ENCODE results near the gene FRS2.

Gene FRS2

DNA sequence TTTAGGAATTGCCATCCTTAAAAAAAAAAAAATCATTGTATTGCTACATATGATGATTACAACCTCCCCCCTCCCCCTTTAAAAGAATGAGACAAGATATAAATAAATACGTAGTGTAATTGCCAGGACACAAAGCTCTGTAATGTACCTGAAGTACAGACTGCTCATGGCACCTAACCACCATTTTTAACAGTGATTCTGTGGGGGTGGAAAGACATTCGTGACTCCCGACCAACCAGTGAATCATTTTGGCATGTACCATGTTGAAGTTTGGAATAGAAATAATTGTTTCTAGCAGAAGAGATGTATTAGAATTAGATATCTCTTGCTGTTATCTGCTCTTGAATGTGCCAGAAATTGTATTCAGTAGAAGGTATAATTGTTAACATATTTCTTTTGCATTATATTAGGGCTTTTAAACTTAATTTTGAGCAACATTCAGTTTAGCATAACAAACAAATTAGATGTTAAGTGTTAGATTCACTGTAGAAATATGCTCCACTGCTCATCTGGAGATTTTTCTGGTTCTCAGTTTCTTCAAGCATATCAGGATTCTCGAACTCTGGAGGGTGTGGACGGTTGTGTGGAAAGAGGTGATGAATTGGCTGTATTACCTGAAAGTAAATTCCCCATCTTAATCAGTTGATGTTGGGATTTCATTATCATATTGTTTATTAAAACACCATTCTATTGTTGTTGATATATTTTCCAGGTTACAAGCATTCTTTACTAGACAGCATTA, 31.1 kb downstream of the FRS2 start:
- no peak for DNase-seq (ENCODE audit: low read depth, low spot score)

DNA sequence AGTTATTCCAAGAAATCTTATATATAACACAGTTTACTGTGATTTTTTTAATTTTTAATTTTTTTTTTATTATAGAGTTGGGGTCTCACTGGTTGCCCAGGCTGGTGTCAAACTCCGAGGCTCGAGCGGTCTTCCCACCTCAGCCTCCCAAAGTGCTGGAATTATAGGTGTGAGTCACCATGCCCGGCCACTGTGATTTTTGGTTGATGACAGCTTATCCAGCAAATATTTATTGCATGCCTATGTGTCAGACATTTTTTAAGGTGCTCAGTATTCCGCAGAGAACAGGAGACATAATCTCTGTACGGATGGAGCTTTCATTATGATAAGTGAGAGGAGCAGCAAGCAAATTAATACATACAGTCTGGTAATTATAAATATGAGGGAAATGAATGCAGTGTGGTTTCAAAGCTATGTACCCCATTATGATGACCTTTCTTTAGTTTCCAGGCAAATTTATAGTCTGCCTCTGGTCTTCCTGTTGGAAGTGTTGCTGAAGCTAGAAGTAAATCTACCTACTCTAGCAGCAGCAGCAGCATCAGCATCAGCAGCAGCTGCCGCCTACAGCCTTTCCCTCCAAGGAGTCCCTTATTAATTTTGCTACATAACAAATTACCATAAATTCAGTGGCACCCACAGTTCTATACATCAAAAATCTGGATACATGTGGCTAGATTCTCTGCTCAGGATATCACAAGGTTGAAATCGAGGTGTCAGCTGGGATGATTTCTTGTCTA, 32.3 kb downstream of the FRS2 start:
- DNase-seq (ENCODE audit: low read depth, low spot score) = no peak

DNA sequence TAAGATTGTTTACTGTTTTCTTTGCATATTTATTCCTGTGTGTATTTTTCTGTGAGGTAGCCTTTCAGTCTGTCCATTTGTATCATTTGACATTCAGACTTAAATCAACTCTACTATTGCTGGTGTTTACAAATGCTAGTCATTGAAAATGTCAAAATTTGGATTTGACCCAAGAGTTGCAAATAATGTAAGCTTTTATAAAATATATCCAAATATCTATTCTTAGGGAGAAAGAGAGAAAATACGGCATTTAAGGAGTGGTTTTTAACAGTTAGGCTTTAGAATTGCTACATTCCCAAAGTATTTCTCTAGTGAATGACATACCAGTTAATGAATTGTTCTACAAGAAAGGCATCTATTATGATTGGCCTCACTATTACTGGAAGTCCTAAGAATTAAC, 37.9 kb downstream of the FRS2 start:
- DNase-seq (ENCODE audit: low read depth, low spot score) = no peak

DNA sequence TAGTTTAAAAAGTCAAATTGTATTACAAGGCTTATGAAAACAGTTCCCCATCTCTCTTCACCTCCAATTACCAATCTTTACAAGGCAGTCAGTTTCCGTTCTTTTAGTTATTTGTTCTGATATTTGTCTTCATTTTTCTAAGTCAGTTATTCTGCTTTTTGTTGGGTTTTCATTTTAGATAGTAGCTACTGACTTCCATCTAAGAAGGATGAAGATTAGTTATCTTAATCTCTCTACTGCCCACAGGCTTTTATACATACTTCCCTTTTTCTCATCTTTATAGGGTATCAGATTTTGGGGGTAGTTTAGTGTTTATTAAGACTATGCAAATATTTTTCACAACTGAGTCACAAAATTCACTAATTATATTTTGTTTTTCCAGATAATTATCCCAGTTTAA, 38.4 kb downstream of the FRS2 start:
- no peak for DNase-seq (ENCODE audit: low read depth, low spot score)

DNA sequence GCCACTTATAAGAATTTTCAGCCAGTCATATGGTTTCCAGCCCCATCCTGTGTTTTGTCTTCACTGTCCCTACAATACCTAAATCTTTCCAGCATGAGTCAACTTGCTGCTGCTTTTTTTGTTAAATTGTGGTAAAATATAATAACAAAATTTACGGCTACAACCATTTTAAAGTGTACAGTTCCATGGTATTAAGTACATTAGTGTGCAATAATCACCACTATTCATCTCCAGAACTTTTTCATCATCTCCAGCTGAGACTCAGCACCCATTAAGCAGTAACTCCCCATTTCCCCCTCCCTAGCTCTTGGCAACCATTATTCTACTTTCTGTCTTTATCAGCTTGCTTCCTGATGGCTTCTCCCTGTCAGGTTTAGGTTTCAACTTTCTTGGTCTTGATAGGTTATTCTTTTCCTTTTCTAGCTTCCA, 39.1 kb downstream of the FRS2 start:
- DNase-seq (ENCODE audit: low read depth, low spot score) = no peak

DNA sequence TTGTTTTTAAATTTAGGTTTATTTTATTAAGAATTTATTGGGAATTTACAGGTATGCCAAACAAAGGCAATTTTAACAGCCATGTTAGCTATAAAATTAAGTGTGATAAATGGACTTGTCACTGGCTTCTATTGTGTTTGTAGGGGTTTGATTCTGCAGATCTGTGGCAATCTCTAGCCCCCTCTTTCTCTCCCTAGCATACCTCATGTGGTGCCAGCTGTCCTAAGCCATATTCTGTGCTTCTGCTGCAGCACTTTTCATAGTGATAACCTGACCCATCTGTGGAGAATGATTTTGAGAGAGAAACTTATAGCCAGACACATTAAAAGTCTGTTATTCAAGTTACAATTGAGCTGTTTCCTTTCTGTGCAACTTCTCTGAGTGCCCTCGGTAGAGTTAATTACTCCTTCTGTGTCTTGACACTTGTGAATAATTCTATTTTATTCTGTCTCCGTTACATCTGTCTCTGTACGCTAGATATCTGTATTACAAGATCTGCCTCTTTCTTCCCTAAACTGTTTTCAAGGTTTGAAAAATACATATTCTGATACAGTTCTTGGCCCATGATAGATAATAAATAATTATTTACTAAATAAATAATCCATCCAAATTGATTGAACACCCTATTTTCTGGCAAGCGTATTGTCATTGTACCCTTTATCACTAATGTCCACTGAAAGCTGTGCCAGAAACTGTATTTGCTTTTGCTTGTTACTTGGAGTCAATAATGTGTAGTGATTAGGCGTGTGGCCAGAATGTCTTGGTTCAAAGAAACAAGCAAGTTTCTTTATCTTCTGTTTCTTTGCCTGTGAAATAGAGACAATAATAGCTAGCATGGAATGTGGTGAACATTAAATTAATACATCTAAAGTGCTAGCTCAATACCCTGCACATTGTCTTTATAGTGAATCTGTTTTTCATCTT, 40.0 kb downstream of the FRS2 start:
- no peak for DNase-seq (ENCODE audit: low read depth, low spot score)

DNA sequence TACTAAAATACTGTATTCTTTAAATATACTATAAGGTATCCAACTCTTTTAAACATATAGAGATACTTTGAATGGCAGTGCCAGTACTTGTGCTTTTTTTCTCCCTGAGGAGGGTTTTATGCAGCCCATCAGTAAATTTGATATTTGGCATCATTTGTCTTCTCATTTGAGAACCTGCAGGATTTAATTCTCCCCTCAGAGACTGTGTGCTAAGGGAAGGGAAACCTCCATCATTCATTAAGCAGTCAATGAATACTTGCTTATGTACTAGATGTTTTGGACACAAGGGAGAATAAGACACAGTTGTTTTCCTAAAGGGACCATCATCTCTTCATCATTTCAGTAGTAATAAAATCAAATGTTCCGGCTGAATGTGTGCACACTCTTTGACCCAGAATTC, 40.8 kb downstream of the FRS2 start:
- no peak for DNase-seq (ENCODE audit: low read depth, low spot score)

DNA sequence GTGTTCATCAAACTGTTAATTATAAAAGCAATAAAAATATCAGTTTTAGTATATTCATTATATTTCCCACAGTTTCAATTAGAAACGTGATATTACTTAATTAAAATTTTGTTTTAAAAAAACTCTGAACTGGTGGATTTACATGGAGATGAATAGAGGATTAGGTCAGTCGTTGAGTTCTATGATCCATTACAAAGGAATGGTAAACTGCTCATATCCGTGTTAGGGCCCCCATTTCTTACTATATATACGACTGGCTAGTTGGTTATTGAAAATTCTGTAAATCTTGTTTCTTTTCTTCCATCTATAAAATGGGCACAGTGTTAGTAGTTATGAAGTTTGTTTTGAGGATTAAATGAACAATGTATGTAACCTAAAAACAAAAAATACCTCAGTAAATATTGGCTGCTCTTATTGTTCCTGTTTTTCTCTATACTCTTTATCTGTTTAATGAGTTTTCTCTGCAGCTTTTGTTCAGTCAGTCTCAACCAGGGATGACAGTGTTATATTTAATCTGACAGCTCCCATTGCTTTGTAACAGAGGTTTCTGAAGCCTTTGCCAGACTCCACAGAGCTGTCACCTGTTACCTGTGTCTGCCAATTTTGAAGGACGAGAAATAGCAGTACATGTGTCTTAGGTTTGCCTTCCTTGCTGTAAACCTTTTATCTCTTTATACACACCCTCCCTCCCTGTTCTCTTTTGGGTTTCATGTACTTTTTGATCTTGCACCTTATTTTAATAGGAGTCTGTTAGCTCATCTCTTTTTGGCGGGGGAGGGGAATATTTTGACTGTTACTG, 41.5 kb downstream of the FRS2 start:
- DNase-seq (ENCODE audit: low read depth, low spot score) = no peak

DNA sequence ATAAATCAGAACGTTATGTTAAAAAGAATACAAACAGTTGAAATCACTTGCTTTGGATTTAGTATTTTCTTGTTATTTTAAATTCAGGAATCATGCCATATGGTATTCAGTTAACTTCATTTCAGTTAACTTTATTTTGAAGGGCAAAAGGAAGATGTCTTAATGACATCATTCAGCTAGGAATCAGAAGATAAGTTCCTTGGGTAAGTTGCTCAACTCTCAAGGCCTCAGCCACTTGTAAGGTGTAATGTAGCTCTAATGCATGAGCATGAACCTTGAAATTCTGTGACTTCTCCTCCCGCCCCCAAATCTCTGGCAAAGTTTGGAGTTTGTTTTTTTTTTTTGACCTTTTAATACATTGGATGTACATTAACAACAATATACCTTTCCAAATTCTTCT, 42.6 kb downstream of the FRS2 start:
- DNase-seq (ENCODE audit: low read depth, low spot score) = no peak

DNA sequence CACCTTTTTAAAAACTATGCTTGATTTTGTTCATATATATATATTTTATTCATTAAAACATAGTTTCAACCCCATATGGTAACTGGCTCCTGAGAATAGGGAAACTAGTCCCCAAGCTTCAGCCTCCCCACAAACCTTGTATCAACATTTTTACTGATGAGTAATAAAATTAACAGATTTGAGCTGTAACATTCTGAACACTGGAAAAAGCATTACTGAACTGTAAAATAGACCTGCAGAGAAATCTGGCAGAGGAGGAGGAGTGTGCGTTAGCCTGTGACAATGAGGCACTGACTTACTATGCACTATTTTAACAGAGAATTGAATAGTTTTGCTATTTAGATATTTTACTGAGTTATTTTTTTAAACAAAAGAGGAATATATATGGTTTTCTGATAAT, 43.1 kb downstream of the FRS2 start:
- DNase-seq (ENCODE audit: low read depth, low spot score) = no peak

DNA sequence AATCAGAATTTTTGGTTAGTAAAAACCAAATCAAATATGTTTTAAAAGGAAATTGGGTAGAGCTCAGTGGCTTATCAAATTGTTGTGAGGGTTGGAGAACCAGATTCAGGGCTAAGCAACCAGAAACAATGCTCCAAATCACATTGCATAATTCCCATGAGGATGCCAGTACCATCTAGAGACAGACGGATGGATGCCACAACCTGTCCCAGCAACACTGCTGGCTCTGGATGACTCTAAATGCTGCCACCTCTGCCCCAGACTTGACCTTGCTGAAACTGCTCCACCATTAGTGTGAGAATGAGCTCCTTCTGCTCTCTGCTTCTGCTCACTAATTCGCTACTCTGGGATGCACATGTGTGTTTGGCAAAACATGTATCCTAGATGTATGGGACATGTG, 43.9 kb downstream of the FRS2 start:
- no peak for DNase-seq (ENCODE audit: low read depth, low spot score)

DNA sequence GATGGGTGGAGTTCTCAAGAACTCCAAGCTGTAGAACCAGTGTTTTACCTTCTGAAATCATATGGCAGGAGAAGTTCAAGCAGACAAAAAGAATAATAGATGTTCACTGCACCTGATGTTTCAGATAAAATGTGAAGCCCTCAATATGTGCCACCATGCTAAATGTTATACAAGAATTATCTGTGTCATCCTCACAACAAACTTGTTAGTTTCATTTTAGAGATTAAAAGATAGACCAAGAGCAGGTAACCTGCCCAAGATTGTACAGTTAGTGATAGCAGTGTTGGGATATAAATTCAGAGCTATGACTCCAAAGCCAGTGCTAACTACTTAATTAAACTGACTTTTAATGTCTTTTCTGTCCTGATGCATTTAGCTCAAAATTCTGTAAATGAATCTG, 44.7 kb downstream of the FRS2 start:
- DNase-seq (ENCODE audit: low read depth, low spot score) = no peak

DNA sequence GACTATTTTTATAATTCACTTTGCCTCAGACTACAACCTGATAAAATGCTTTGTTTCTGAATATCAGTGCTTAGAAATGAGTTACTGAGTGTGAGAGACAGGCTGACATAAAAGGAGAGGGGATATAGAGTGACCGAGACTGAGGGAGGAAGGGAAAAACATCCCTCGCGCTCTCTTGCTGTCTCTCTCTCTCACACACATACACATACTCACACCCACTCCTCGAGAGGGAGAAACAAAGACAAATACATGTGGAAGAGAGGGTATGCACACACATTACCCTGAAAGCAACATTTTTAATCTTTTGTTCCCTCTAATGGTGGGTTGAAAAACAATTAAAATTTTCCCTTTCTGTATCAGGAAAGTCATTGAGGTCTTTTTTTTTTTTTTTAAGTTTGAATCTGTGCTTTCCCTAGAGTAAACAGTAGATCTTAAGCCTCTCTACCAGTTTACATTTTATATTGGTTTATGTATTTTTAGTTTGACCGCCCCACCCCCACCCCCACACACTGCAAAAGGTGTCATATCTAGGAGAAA, 45.3 kb downstream of the FRS2 start:
- no peak for DNase-seq (ENCODE audit: low read depth, low spot score)

DNA sequence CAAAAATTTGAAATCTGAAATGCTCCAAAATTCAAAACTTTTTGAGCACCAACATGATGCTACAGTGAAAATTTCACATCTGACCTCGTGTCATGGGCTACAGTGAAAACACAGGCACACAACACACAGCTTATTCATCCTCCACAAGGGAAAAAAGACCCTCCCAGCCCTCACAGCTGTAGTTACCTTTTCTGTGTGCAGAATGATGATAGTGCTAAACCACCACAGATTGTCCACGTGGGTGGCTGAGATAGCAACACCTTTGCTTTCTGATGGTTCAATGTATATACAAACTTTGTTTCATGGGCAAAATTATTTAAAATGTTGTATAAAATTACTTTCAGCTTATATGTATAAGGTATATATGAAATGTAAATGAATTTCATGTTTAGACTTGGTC, 46.8 kb downstream of the FRS2 start:
- no peak for DNase-seq (ENCODE audit: low read depth, low spot score)

DNA sequence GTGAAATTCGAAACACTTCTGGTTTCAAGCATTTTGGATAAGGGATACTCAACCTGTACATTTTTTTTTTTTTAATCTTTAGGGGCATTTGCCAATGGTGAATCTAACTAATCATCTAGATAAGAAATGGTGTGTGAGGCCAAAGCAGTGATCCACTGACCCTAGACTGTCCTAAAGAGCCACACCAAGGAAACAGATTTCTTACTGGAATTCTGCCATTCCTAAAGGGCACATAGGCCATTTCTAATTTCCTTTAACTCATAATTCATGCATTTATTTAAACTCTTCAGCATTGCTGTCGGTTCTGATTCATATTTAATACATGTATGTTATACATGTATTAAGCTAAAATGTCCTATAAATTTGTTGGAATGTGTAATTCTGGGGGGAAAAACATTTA, 47.2 kb downstream of the FRS2 start:
- DNase-seq (ENCODE audit: low read depth, low spot score) = no peak

DNA sequence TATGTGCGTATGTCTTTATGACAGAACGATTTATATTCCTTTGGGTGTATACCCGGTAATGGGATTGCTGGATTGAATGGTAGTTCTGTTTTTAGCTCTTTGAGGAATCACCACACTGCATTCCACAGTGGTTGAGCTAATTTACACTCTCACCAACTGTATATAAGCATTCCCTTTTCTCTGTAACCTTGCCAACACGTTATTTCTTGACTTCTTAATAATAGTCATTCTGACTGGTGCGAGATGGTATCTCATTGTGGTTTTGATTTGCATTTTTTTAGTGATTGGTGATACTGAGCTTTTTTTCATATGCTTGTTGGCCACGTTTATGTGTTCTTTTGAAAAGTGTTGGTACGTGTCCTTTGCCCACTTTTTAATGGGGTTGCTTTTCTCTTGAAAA, 49.7 kb downstream of the FRS2 start:
- no peak for DNase-seq (ENCODE audit: low read depth, low spot score)

DNA sequence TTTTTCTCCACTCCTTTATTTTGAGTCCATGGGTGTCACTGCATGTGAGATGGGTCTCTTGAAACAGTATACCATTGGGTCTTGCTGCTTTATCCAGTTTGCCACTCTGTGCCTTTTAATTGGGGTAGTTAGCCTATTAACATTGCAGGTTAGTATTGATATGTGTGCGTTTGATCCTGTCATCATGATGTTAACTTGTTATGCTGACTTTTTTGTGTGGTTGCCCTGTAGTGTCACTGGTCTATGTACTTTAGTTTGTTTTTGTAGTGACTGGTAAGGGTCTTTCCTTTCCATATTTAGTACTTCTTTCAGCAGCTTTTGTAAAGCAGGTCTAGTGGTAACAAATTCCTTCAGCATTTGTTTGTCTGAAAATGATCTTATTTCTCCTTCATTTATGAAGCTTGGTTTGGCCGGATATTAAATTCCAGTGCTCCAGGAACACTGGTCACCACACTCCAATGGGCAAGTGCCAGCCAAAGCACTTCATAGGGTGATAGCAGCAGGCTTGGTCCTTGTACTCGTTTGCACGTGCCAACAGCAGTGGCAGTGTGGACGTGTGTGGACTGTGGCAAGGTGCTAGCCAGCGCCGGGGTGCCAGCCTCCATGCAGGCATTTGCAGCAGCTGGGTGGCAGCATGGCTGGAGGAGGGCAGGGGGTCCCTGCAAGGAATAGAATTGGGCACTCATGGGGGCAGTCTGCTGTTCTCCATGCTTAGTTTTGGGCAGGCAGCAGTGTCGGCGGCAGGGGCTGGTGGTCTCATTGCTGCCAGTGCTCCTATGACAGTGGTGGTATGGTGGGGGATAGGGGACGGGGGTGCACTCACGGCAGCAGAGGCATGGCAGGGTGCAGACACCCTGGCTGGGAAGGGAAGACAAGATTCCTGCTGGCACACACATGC, 53.5 kb downstream of the FRS2 start:
- no peak for DNase-seq (ENCODE audit: low read depth, low spot score)

DNA sequence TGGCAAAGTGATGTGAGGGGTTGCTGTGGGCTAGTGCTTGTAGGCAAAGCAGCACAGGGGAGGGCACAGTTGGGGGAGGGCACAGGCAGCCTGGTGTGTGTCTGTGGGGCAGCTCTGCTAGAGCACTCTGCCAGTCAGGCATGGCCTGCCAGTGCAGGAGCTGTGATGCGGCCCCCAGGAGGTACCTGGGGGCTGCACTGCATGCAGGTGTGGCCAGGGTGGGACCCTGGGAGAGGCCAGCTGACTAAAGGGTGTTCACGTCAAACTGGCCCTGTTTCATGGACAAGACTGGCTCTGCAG, 54.1 kb downstream of the FRS2 start:
- no peak for DNase-seq (ENCODE audit: low read depth, low spot score)

DNA sequence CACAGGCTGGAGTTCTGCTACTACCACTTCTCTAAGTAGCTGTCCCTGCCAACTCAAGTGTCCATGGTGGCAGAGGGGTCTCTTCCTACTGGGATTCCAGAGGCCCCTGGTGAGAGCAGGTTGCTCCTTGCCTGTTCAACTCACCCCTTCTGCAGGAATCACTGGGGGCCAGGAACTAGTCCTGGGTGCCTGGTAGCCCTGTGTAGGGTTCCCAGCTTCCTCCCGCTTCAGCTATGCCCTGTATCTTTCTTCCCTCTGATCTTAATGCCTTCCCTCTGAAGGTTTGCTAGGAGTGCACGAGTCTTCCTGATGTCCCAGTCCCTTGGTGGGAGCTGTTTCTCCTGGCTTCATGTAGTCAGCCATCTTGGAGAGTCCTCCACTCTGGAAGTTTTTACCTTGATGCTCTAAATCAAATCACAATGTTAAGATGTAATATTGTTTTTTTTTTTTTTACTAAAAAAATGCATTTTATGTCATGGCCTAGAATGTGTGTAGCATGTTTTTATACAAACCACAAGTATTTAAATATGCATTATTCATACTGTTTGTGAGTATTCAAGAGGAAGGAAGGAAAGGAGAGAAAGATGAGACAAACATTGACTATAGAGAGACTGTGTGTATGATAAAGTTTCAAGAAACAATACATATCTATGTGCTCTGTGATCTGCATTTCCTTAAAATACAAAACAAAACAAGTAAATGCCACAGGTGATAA, 54.7 kb downstream of the FRS2 start:
- DNase-seq (ENCODE audit: low read depth, low spot score) = no peak
